ENCODE results near the gene KIF1B. TPM values are rescaled to one million over a fixed set of nuclear protein-coding genes. Genes with fewer than 3 reads are reported as not detected.

Gene KIF1B
- total RNA-seq, 1 experiment from 2014 or later, result 28.1 TPM

GRCh38 chr1:10384219-10384618 lies 173.8 kb downstream of the KIF1B start (continued):
- TF ChIP-seq CBX3 (IDR thresholded peaks at IDR 0.05; ENCODE audit: low read depth) (no peak), TCF7L2 (IDR thresholded peaks at IDR 0.05; ENCODE audit: borderline replicate concordance, extremely low read depth, insufficient read depth, insufficient read length) (no peak), FOSL1 (IDR thresholded peaks at IDR 0.05; ENCODE audit: low read depth) (no peak), CEBPB (IDR thresholded peaks at IDR 0.05; ENCODE audit: low read depth) (no peak), ZNF274 (IDR thresholded peaks at IDR 0.05; ENCODE audit: low read depth, low read length) (no peak), YY1 (IDR thresholded peaks at IDR 0.05; ENCODE audit: extremely low read depth, insufficient replicate concordance, low read depth, low read length) (no peak), ZFX (IDR thresholded peaks at IDR 0.05) (no peak)

GRCh38 chr1:10386761-10387676 lies 176.6 kb downstream of the KIF1B start:
- Histone ChIP-seq H3K4me3 (replicated peaks in 1 of 2; ENCODE audit: low read depth in 1 of 2, low read length in 2 of 2) (no peak overlapping the region), H3K9me3 (ENCODE audit: control insufficient read depth in 1 of 2, insufficient read depth in 1 of 2, low read depth in 1 of 2, low read length in 2 of 2) (no peaks in the 10 kb centered on the region), H3K4me1 (ENCODE audit: control insufficient read depth in 1 of 2, insufficient read depth in 2 of 2, low read length in 2 of 2) (peaks cover 5 to 9% of the 10 kb centered on the region in 2 experiments; a peak in 3 of 4 replicates), H2AFZ (ENCODE audit: low read depth, low read length, poor library complexity, severe bottlenecking) (no peak overlapping the region), H3K9me2 (ENCODE audit: insufficient read depth) (no peaks in the 10 kb centered on the region), H4K20me1 (ENCODE audit: insufficient read depth) (no peaks in the 10 kb centered on the region), H3K79me2 (ENCODE audit: insufficient read depth, low read length) (no peaks in the 10 kb centered on the region), H3K27me3 (ENCODE audit: insufficient read depth, low read length) (no peaks in the 10 kb centered on the region), H3K9ac (ENCODE audit: low read length) (no peak overlapping the region), H3K27ac (ENCODE audit: low read depth, low read length) (peak overlapping the region; percentile 35; the same call in 1 of the 2 replicates), H3K4me2 (ENCODE audit: low read length) (0 out of 2 replicates have a peak overlapping the region, but pooled peaks have one; percentile 2), H3K36me3 (ENCODE audit: control insufficient read depth in 1 of 2, insufficient read depth in 2 of 2, low read length in 2 of 2) (no peaks in the 10 kb centered on the region)
- ChIA-PET POLR2A (interaction anchor here (2.3 kb wide), 1 partner anchor 11 kb away, joined by 11 read pairs; the partner anchor contains the start of gene PGD), RAD21 (ENCODE audit: low non-redundant PET in 1 of 2, low total read pairs in 2 of 2, uncharacterized antibody in 2 of 2, unreplicated experiment in 2 of 2) (interaction anchor here in 1 of 2 experiments (0.6 kb wide), 1 partner anchor 330 kb away, joined by 3 read pairs; no protein-coding TSS in a partner anchor), CTCF (interaction anchor here (1.2 to 1.6 kb wide), 2 partner anchors 12 to 107 kb away, joined by 4 to 8 read pairs; partner anchors contain the start of gene PGD)
- DNase-seq (ENCODE audit: low read depth, low spot score) (no peak), ATAC-seq (0 out of 2 replicates have a peak, but pooled peaks have one; percentile 14)
- intact Hi-C loops (cut with micrococcal nuclease), result no loop called here
- no TSS peak for BruUV-seq (replicated peaks)
- TF ChIP-seq ATF3 (IDR thresholded peaks at IDR 0.05) (no peak), TCF7L2 (IDR thresholded peaks at IDR 0.05; ENCODE audit: borderline replicate concordance, extremely low read depth, insufficient read depth, insufficient read length) (no peak), SRF (IDR thresholded peaks at IDR 0.05; ENCODE audit: low read depth) (no peak), CTCF (IDR thresholded peaks at IDR 0.05 in 2 of 3, conservative IDR thresholded peaks at IDR 0.05 in 1 of 3; ENCODE audit: borderline replicate concordance in 1 of 3, insufficient read depth in 1 of 3, low read depth in 2 of 3, low read length in 2 of 3) (no peak), FOSL1 (IDR thresholded peaks at IDR 0.05; ENCODE audit: low read depth) (no peak), POLR2AphosphoS5 (IDR thresholded peaks at IDR 0.05; ENCODE audit: low read depth, low read length) (no peak), ELF1 (IDR thresholded peaks at IDR 0.05; ENCODE audit: borderline replicate concordance, low read depth) (no peak), EZH2 (IDR thresholded peaks at IDR 0.05) (no peak), ZNF274 (IDR thresholded peaks at IDR 0.05; ENCODE audit: low read depth, low read length) (no peak), RAD21 (IDR thresholded peaks at IDR 0.05; ENCODE audit: low read depth) (no peak), REST (IDR thresholded peaks at IDR 0.05; ENCODE audit: low read depth) (no peak), ZFX (IDR thresholded peaks at IDR 0.05) (no peak), JUND (IDR thresholded peaks at IDR 0.05) (no peak), EGR1 (IDR thresholded peaks at IDR 0.05; ENCODE audit: low read depth) (no peak)

Measured in HCT116 (cell line).